Measurements from ENCODE around the gene RFC4.

GRCh38 chr3:186807231-186807630, 949 bp upstream of the RFC4 start:
- TF ChIP-seq POLR2AphosphoS5 (IDR thresholded peaks at IDR 0.05; ENCODE audit: borderline replicate concordance, low read depth, low read length) (no peak), EZH2 (IDR thresholded peaks at IDR 0.05) (no peak)
